Neural cell (in vitro differentiated cells): ENCODE data around the gene CAPN5. TPM values are rescaled to one million over a fixed set of nuclear protein-coding genes. Genes with fewer than 3 reads are reported as not detected.

Source experiments
- H2AFZ ChIP-seq: fragments of 200-600, 300-800 bp; sonication (generic), shearing (Covaris generic); 2 replicates; pipeline ENCODE4 v1.6.0; 2014; ENCODE audit warnings: low read depth, mild to moderate bottlenecking, antibody characterized with exemption, low read length, moderate library complexity
- H3F3A ChIP-seq: fragments of 200-600 bp; shearing (Covaris generic); 2 replicates; pipeline ENCODE4 v1.6.1; 2016; ENCODE audit warnings: mild to moderate bottlenecking, moderate library complexity, mixed read lengths, antibody characterized with exemption, low read length; ENCODE audit not compliant: insufficient read depth, poor library complexity, severe bottlenecking
- H3K27ac ChIP-seq: fragments of 200-600, 300-800 bp; sonication (generic), shearing (Covaris generic); 2 replicates; pipeline ENCODE4 v1.5.1; 2014; ENCODE audit warnings: mild to moderate bottlenecking, low read length, moderate library complexity
- H3K27me3 ChIP-seq: fragments of 300-800, 200-600 bp; sonication (generic), shearing (Covaris generic); 2 replicates; pipeline ENCODE4 v1.6.0; 2014; ENCODE audit warnings: mild to moderate bottlenecking, low read depth, low read length, moderate library complexity; ENCODE audit not compliant: insufficient read depth
- H3K36me3 ChIP-seq: fragments of 300-800, 200-600 bp; sonication (generic), shearing (Covaris generic); 2 replicates; pipeline ENCODE4 v1.5.1; 2014; ENCODE audit warnings: mild to moderate bottlenecking, antibody characterized with exemption, low read length, moderate library complexity; ENCODE audit not compliant: insufficient read depth
- H3K4me2 ChIP-seq: fragments of 300-800, 200-600 bp; sonication (generic), shearing (Covaris generic); 2 replicates; pipeline ENCODE4 v1.6.0; 2014; ENCODE audit warnings: mild to moderate bottlenecking, low read length
- H3K4me3 ChIP-seq: fragments of 300-800, 200-600 bp; sonication (generic), shearing (Covaris generic); 2 replicates; pipeline ENCODE4 v1.5.1; 2014; ENCODE audit warnings: mild to moderate bottlenecking, low read length, moderate library complexity
- H3K79me2 ChIP-seq: fragments of 200-600 bp; shearing (Covaris generic); replicated peaks from 2 replicates; pipeline ENCODE4 v1.6.0; 2014; ENCODE audit warnings: mild to moderate bottlenecking, low read length, moderate library complexity; ENCODE audit not compliant: insufficient read depth
- H3K9ac ChIP-seq: fragments of 300-800, 200-600 bp; sonication (generic), shearing (Covaris generic); 2 replicates; pipeline ENCODE4 v1.6.1; 2016; ENCODE audit warnings: mild to moderate bottlenecking, low read length, mixed read lengths
- H3K9me2 ChIP-seq: fragments of 200-600 bp; shearing (Covaris generic); 2 replicates; pipeline ENCODE4 v1.6.1; 2016; ENCODE audit warnings: mild to moderate bottlenecking, low read length, mixed read lengths; ENCODE audit not compliant: insufficient read depth
- H3K9me3 ChIP-seq: fragments of 200-600, 300-800 bp; sonication (generic), shearing (Covaris generic); 2 replicates; pipeline ENCODE4 v1.6.1; 2016; ENCODE audit warnings: mild to moderate bottlenecking, mixed run types, low read length, moderate library complexity, mixed read lengths
- H4K20me1 ChIP-seq: fragments of 200-600 bp; shearing (Covaris generic); 2 replicates; pipeline ENCODE4 v1.6.1; 2016; ENCODE audit warnings: mild to moderate bottlenecking, mixed run types; ENCODE audit not compliant: insufficient read depth
- CTCF ChIP-seq: fragments of 450-650 bp; IDR thresholded peaks from 2 replicates; pipeline ENCODE4 v1.5.1; 2014; ENCODE audit warnings: antibody characterized with exemption, mild to moderate bottlenecking, moderate library complexity; ENCODE audit not compliant: poor library complexity, severe bottlenecking
- EP300 ChIP-seq: fragments of 450-650 bp; conservative IDR thresholded peaks from 2 replicates; pipeline ENCODE4 v1.6.1; 2014; ENCODE audit warnings: antibody characterized with exemption, mild to moderate bottlenecking, moderate library complexity; ENCODE audit not compliant: poor library complexity, severe bottlenecking
- EZH2 ChIP-seq: fragments of 200-600, 300-800 bp; shearing (Covaris generic), sonication (generic); IDR thresholded peaks from 2 replicates; pipeline ENCODE4 v1.6.1; 2014; ENCODE audit warnings: antibody characterized with exemption, low read length, borderline replicate concordance, mild to moderate bottlenecking; ENCODE audit not compliant: insufficient read depth, poor library complexity, severe bottlenecking
- MXI1 ChIP-seq: fragments of 450-650 bp; conservative IDR thresholded peaks from 2 replicates; pipeline ENCODE4 v1.6.1; 2014; ENCODE audit warnings: antibody characterized with exemption, mild to moderate bottlenecking; ENCODE audit not compliant: poor library complexity, severe bottlenecking
- POLR2AphosphoS5 ChIP-seq: IDR thresholded peaks from 2 replicates; pipeline ENCODE4 v1.6.1; 2012
- RAD21 ChIP-seq: fragments of 450-650 bp; conservative IDR thresholded peaks from 2 replicates; pipeline ENCODE4 v1.6.1; 2014; ENCODE audit warnings: antibody characterized with exemption, mild to moderate bottlenecking, moderate library complexity
- SMC3 ChIP-seq: fragments of 450-650 bp; conservative IDR thresholded peaks from 2 replicates; pipeline ENCODE4 v1.6.1; 2014; ENCODE audit warnings: antibody characterized with exemption, mild to moderate bottlenecking, moderate library complexity; ENCODE audit not compliant: poor library complexity
- TAF1 ChIP-seq: IDR thresholded peaks from 2 replicates; pipeline ENCODE4 v1.6.1; 2012; ENCODE audit warnings: low read depth
- polyA plus RNA-seq: library from polyadenylated mRNA; depleted of rRNA; stranded (reverse); fragments of >200 nt; gene quantifications from 2 replicates; pipeline ENCODE4 v1.2.3, GENCODE V29; 2014
- TF ChIP-seq, protein P1 (sequence below): IDR thresholded peaks from 2 replicates; pipeline ENCODE4 v1.6.1; 2012; ENCODE audit warnings: borderline replicate concordance

CAPN5 gene
- polyA plus RNA-seq, 1 donor from 2014 or later = 20.5 TPM

- H3K36me3 ChIP-seq = no peaks in the 10 kb centered on the region
- no peak overlapping the region for H3K4me2 ChIP-seq
- no peak overlapping the region for H3K27ac ChIP-seq
- H3K9me2 ChIP-seq = no peaks in the 10 kb centered on the region
- H3F3A ChIP-seq = no peaks in the 10 kb centered on the region
- no peak overlapping the region for H2AFZ ChIP-seq
- no peaks in the 10 kb centered on the region for H4K20me1 ChIP-seq
- H3K9me3 ChIP-seq = no peaks in the 10 kb centered on the region
- H3K27me3 ChIP-seq = peaks cover 18% of the 10 kb centered on the region
- no peak for TF ChIP-seq RAD21
- no peak for TF ChIP-seq MXI1
- no peak for TF ChIP-seq TAF1
- no peak for TF ChIP-seq CTCF
- TF ChIP-seq POLR2AphosphoS5 = no peak
- no peak for TF ChIP-seq EZH2
- no peak for TF ChIP-seq EP300
- TF ChIP-seq, protein P1, sequence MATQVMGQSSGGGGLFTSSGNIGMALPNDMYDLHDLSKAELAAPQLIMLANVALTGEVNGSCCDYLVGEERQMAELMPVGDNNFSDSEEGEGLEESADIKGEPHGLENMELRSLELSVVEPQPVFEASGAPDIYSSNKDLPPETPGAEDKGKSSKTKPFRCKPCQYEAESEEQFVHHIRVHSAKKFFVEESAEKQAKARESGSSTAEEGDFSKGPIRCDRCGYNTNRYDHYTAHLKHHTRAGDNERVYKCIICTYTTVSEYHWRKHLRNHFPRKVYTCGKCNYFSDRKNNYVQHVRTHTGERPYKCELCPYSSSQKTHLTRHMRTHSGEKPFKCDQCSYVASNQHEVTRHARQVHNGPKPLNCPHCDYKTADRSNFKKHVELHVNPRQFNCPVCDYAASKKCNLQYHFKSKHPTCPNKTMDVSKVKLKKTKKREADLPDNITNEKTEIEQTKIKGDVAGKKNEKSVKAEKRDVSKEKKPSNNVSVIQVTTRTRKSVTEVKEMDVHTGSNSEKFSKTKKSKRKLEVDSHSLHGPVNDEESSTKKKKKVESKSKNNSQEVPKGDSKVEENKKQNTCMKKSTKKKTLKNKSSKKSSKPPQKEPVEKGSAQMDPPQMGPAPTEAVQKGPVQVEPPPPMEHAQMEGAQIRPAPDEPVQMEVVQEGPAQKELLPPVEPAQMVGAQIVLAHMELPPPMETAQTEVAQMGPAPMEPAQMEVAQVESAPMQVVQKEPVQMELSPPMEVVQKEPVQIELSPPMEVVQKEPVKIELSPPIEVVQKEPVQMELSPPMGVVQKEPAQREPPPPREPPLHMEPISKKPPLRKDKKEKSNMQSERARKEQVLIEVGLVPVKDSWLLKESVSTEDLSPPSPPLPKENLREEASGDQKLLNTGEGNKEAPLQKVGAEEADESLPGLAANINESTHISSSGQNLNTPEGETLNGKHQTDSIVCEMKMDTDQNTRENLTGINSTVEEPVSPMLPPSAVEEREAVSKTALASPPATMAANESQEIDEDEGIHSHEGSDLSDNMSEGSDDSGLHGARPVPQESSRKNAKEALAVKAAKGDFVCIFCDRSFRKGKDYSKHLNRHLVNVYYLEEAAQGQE = no peak
- no peak for TF ChIP-seq SMC3
- no peak overlapping the region for H3K9ac ChIP-seq
- H3K4me3 ChIP-seq = no peak overlapping the region
- no peaks in the 10 kb centered on the region for H3K79me2 ChIP-seq
These were observed 28.5 kb upstream of the CAPN5 start for GRCh38 chr11:77038029-77038824.

GRCh38 chr11:77038825-77039326 is 27.9 kb upstream of the CAPN5 start:
- Histone ChIP-seq H2AFZ (no peak overlapping the region), H3K4me2 (no peak overlapping the region), H3K27me3 (peaks cover 18% of the 10 kb centered on the region), H3K27ac (no peak overlapping the region), H3K9ac (no peak overlapping the region), H3K9me2 (no peaks in the 10 kb centered on the region), H3K79me2 (no peaks in the 10 kb centered on the region), H3K4me3 (no peak overlapping the region), H3K36me3 (no peaks in the 10 kb centered on the region), H3F3A (no peaks in the 10 kb centered on the region), H4K20me1 (no peaks in the 10 kb centered on the region), H3K9me3 (no peaks in the 10 kb centered on the region)
- TF ChIP-seq, protein P1 = no peak
